ENCODE measurements around the gene C9orf50.
A peak's percentile ranks its signal among the peaks of the same experiment; 100 is the strongest.

The C9orf50 gene

DNA sequence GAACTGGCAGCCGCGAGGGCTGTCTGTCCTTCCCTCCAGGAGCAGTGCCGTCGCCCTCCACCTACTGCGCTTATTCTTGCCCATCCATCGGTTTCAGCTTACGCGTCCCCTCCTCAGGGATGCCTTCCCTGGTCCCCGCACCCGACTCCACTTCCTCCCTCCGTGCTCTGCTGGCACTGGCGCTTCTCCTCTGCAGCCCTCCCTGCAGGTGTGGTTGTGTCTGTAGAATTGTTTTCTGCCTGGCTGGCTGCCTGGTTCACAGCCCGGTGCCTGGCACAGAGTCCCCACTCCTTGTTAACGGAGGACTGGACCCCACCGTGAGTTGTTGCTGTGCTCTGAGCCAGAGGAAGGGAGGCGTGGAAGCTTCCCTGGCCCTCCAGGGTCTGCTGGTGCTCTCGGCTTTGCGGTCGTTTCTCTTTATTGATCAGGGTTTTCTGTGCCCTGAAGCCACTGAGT lies 10.8 kb upstream of the C9orf50 start:
- DNase-seq (ENCODE audit: low spot score) = peak; percentile 71

DNA sequence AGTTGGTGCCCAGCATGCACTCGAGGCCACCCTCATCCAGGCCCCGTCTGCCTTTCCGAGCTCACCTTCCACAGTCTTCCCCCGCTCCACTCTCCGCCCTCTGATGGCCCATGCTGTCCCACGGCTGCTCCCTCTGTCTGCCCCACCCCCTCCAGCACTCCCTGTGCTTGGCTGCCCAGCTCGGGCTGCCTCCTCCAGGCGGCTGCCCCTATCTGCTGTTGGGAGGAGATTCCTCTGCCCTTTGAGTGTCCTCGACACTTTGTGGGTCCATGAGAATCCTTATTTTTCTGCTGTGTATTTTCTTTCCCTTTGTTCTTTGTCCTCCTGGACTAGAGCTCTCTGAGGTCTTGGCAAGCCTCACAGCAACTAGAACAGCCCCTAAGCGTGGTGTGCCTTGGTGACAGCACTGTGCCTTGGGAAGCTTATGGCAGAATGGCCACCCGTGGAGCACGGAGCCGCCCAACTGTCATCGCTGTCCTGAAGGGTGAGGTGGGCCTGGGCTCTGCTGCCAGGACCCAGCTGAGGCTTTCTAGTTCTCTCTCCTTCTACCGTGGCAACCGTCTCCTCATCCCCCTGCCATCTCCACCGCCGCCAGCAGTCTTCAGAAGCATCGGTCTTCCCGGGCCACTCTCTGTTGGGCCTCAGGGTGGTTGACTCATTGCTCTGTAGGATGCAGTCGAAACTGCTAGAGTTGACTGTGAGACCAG lies 10.2 kb upstream of the C9orf50 start:
- peak; percentile 55 for DNase-seq (ENCODE audit: low spot score)

- no peak for DNase-seq (ENCODE audit: low spot score)
These were observed 8.4 kb upstream of the C9orf50 start for GRCh38 chr9:129629251-129629820.

GRCh38 chr9:129628709-129629108 lies 7.8 kb upstream of the C9orf50 start:
- DNase-seq (ENCODE audit: low spot score) = no peak

DNA sequence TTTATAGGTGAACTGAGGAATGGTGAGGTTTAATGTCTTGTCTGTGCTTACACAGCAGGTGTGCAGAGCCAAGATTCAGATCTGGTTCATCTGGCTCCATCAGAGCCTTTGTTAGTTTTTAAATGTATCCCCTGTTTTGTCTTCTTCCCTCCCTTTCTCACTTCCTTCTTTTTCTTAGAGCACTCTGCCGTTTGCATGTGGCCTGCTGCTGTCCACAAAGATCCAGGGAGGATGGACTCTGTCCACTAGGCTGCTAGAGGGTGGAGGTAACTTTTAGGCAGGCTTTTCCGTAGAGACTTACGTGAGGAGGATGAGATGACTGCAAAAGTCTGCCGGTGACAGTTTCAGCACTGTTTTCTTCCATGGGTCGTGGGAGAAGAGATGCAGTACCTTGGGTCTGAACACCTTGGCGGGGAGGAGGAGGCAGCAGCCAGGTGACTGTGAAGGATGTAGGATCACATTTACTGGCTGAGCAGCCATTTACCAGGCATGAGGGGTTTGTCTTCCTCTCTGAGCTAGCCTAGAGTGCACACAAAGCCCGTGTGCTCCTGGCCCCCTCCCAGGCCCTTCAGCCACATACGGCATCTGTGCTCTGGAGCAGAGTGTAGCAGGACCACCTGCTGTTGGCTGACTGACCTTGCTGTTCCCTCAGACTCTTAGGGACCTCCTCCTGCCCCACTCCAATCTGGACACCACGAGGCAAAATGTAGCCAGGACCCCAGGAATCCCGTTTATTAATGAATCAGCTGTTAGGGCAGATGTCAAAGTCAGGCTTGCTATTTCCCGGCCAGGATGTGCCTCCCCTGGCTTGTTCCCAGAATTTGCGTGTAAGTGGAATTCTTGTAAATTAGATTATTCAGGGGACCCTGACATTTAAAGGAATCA lies 6.9 kb upstream of the C9orf50 start:
- DNase-seq (ENCODE audit: low spot score) = no peak

DNA sequence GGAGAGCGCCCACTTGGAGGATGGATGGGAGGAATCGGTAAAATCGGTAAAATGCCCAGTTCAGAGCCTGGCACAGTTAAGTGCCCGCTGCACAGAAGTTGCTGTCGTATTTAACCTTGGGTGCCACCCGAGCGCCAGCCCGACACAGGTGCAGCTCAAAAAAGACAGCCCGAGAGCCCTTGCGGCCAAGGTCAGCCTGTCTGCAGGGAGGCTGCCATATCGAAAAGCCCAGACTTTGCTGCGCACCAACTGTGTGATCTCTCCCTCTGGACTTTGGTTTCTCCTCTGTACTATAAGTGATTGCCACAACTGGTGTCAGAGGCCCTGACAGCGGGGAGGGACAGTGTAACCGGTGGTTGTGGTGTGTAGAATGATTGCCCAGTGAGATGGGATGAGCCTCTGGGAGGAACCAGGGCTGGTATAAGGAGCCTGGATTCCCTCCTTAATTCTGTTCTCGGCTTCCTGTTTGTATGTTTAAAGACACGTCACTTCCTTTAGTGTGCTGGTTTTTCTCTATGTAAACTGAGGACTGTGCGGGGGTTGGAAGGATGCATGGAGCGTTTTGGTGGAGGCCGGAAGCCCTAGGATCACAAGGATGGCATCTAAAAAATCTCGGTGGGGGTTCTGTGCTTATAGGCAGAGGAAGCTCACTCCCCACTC lies 5.9 kb upstream of the C9orf50 start:
- DNase-seq (ENCODE audit: low spot score) = peak; percentile 44

DNA sequence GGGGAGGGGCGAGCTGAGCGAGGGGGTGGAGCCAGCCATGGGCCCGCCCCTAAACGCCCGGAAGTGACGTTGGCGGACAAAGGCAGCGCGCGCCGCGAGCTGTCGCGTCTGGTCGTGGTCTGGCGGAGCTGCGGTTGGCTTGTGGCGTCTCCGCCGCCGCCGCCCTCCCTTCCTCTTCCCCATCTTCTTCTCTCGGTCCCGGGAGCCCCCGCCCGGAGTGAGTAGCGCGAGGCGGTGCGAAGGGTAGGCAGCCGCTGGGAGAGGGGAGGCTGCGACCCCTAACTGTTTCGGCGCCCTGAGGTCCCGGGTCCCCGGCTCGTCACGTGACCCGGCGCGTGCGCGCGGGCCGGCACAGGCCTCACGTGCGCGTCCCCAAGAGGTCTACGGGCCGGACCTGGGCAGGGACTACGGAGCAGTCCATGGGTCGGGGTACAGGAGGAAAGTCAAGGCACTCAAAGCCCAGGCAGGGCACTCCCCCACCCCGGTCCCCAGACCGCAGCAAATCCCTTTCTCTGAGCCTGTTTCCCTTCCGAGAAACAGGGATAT lies 5.3 kb upstream of the C9orf50 start, which contains the start of gene NTMT1:
TSS of gene NTMT1 (plus strand) at position 85 of the 546 bp plus-strand sequence. CDS start 6,541 bp downstream, outside the sequence.
- DNase-seq (ENCODE audit: low spot score) = peak; percentile 86

GRCh38 chr9:129624947-129625346 lies 4.0 kb upstream of the C9orf50 start:
- DNase-seq (ENCODE audit: low spot score) = peak; percentile 43

DNA sequence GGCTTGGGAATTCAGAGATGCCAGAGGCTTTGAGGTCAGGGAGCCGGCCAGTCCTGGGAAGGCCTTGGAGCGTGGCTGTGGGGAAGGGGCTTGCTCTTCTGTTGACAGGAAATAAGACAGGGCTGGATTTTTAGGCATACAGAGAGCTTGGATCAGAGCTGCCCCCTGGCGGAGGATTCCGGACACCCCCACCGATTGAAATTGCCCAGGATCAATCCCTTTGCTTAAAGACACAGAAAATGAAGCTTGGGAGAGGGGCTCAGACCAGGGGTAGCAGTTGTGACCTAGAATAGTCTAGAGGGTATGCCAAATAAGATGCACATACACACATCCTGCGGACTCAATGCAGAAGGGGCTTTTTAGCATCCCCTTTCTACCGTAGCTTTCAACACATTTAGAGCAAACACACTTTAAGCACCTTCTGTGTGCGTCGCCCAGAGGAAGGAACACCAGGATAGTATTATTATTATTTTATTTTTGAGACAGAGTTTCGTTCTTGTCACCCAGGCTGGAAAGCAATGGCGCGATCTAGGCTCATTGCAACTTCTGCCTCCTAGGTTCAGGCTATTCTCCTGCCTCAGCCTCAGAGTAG lies 3.4 kb upstream of the C9orf50 start:
- DNase-seq (ENCODE audit: low spot score) = peak; percentile 66

GRCh38 chr9:129623331-129623730 lies 2.4 kb upstream of the C9orf50 start:
- no peak for DNase-seq (ENCODE audit: low spot score)

DNA sequence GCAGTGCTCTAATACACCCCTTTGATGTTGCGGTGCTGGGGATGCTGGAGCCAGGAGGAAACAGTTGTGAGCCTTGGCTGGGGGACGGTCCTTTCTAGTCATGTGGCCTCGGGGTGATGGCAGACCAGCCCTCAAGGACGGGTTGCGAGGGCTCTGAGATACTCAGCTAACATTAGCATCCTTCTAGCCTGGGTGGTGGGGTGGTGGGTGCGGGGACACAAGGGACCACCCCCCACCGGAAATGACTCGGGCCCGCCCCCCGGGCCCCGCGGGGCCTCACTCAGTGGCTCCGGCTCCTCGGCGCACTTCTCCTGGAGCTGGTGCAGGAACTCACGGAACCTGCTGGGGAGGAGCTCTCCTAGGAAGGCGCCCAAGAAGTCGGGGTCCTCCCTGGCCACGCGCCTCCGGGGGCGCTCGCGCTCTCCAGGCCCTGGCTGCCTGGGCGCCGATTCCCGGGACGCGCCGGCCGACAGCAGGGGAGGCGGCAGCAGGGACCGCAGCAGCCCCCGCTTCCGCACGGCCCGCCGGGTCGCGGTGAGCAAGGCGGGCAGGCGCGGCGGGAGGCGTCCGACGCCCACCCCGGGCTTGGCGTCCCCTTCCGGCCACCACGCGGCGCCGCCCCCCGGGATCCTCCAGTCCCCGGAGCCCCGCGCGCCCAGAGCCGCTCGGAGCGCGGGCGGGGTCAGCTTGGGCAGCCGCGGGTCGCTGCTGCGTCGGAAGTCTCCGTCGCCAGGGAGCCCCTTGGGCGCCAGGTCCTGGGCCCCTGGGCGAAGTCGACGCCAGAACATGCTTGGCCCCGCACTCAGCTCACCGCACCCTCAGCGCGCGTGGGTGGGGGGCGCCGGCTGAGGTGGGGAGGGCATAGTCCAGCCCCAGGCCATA lies 873 bp downstream of the C9orf50 start:
- no peak for DNase-seq (ENCODE audit: low spot score)

DNA sequence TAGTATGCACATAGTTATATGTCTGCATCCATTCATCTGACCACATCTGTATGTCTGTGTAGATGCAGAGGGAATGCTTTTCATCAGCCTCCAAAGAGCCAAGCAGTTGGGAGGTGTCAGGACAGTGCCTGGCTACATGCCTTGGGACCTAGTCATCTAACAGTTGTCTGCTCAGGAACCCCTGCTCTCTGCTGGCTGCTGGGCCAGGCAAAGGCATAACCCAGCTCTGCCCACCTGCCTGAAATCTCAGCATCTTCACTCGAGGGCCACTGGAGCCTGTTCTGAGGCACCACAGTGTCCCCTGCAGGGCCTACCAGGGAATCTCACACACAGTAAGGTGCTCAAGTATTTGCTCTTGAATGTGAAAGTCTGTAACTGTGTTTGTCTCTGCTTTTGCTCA lies 3.7 kb downstream of the C9orf50 start:
- DNase-seq (ENCODE audit: low spot score) = peak; percentile 63

GRCh38 chr9:129615407-129616285 lies 5.3 kb downstream of the C9orf50 start:
- DNase-seq (ENCODE audit: low spot score) = no peak

DNA sequence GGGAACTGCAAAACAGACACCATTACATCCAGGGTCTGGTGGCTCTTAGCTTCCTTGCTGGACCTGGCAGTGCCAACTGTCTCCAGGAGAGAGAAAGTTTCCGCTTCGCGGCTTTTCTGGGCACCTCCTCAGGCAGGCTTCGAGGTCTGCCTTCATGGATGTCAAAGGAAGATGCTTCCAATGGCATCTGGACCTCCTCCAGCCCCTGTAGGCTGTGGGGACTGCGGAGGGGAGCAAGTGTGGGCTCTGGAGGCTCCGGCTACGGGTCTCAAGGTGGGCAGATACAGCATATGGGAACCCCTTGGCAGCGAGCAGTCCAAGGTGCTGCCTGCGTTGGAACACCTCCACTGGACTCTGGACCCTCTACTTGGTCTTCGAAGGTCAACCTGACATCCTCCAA lies 6.0 kb downstream of the C9orf50 start:
- no peak for DNase-seq (ENCODE audit: low spot score)

GRCh38 chr9:129613520-129614175 lies 7.3 kb downstream of the C9orf50 start:
- peak; percentile 96 for DNase-seq (ENCODE audit: low spot score)

DNA sequence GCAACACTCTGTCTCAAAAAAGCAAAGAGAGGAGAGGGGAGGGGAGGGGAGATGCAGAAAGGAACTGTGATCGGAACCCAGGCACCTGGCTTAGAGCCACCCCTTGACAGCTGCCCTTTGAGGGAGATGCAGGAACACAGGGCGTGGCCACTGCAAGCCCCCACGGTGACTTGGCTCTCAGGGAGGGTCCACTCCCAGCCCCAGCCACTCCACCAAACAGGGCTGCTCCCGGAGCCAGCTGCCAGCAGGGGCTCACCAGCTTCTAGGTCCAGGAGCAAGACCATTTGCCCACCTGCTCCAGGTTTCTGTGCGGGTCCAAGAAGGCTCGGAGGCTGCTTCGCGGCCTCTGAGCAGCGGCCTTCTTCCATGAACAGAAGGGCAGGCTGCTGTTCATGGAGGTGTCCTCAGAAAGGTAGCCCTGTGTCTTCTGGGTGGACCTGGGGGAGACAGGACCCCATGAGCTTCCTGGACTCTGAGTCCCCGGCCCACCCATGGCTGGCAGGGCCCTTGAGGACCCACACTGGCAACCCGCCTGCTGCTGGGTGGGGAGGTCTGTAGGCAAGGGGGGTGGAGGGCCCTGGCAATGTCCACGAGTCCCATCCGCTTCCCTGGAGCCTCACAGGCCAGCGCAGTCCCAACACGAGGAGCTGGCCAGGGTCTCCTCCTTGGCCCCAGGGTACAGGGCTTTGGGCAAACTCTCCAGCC lies 7.9 kb downstream of the C9orf50 start:
- DNase-seq (ENCODE audit: low spot score) = no peak

- DNase-seq (ENCODE audit: low spot score) = no peak
These were observed 8.8 kb downstream of the C9orf50 start for GRCh38 chr9:129612123-129612522.

DNA sequence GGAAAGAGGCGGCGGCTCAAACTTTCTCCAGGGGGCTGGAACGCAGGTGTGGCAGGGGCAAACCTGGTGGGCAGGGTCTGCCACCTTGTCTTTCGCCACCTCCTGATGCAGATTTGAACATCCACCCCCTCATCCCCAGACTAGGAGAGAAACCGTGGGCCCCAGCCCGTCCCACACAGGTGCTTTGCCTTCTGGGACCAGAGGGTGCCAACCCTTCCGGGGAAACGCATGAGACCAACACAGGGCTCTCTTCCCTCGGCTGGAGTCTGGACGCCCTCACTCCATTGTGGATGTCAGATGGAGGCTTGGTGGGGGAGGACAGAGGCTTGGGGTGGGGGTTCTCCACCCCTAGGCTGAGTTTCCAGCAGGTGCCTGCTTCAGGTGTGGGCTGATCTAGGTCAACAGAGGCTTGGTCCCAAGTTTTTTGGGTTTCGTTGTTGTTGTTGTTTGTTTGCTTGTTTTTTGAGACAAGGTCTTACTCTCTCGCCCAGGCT lies 9.5 kb downstream of the C9orf50 start:
- DNase-seq (ENCODE audit: low spot score) = no peak
